HCT116 (cell line): Measurements from ENCODE around the gene CREB3. TPM values are rescaled to one million over a fixed set of nuclear protein-coding genes. Genes with fewer than 3 reads are reported as not detected.

ENCODE experiments used
- ATAC-seq: fragments of 200-7000 bp; cut with Tn5 transposase; 2 replicates; pipeline ENCODE4 v1.9.1; 2020; ENCODE audit warnings: mild to moderate bottlenecking, moderate library complexity
- BruUV-seq: library from RNA; stranded (reverse); fragments of 400-500 nt; replicated peaks from 2 replicates; lab custom pipeline; 2021; lab: Mats Ljungman, UMichigan
- CTCF ChIA-PET: fragments of 300-600 bp; sonication (Branson Sonifier 250); formaldehyde crosslinking; loops from one replicate; lab custom pipeline; 2021; ENCODE audit warnings: antibody characterized with exemption; lab: Charles Lee
- POLR2A ChIA-PET: fragments of 300-600, 350-600 bp; sonication (Branson Sonifier 250); formaldehyde crosslinking; loops from one replicate; lab custom pipeline; 2021; ENCODE audit warnings: antibody characterized with exemption; lab: Charles Lee
- RAD21 ChIA-PET, 2 experiments: fragments of 300-600 bp; sonication (Branson Sonifier 250); formaldehyde crosslinking; loops; one replicate each; lab custom pipeline; 2023; ENCODE audit warnings: low total read pairs in 2 of 2; ENCODE audit not compliant: uncharacterized antibody in 2 of 2, unreplicated experiment in 2 of 2, low non-redundant PET in 1 of 2; lab: Charles Lee
- DNase-seq: peaks from one replicate; pipeline ENCODE4 v3.0.0-alpha.2; 2010; ENCODE audit warnings: low read depth, low spot score
- H2AFZ ChIP-seq: fragments of 200-600 bp; shearing (Covaris generic), sonication (generic); 2 replicates; pipeline ENCODE4 v1.6.1; 2017; ENCODE audit warnings: low read depth, mixed run types, mixed read lengths, antibody characterized with exemption, low read length; ENCODE audit not compliant: poor library complexity, severe bottlenecking
- H3K27ac ChIP-seq: 2 replicates; pipeline ENCODE4 v1.5.1; 2012; ENCODE audit warnings: low read depth, low read length
- H3K27me3 ChIP-seq: fragments of 200-600 bp; sonication (generic); 2 replicates; pipeline ENCODE4 v1.6.1; 2016; ENCODE audit warnings: mixed run types, low read length, mixed read lengths; ENCODE audit not compliant: insufficient read depth
- H3K36me3 ChIP-seq, 2 experiments: fragments of 200-500 bp in 1 of 2; fragments of 200-600 bp in 1 of 2; sonication (Bioruptor generic) in 1 of 2; sonication (generic) in 1 of 2; 2 replicates each; pipeline versions ENCODE4 v1.5.1 to v1.6.1; 2014 to 2016; ENCODE audit warnings: low read length in 2 of 2, inconsistent platforms in 1 of 2, mixed read lengths in 1 of 2, mixed run types in 1 of 2; ENCODE audit not compliant: insufficient read depth in 2 of 2, control insufficient read depth in 1 of 2
- H3K4me1 ChIP-seq, 2 experiments: fragments of 200-600 bp in 1 of 2; sonication (generic) in 1 of 2; 2 replicates each; pipeline versions ENCODE4 v1.5.1 to v1.6.1; 2012 to 2017; ENCODE audit warnings: low read length in 2 of 2, inconsistent platforms in 1 of 2, mild to moderate bottlenecking in 1 of 2, mixed read lengths in 1 of 2, mixed run types in 1 of 2, moderate library complexity in 1 of 2; ENCODE audit not compliant: insufficient read depth in 2 of 2, control insufficient read depth in 1 of 2
- H3K4me2 ChIP-seq: fragments of 200-600 bp; sonication (generic); 2 replicates; pipeline ENCODE4 v1.6.1; 2017; ENCODE audit warnings: mixed run types, low read length, mixed read lengths
- H3K4me3 ChIP-seq, 2 experiments: fragments of 200-600 bp in 1 of 2; sonication (generic) in 1 of 2; replicated peaks in 1 of 2; 2 replicates each; pipeline ENCODE4 v1.5.1; 2011 to 2016; ENCODE audit warnings: low read length in 2 of 2, control low read depth in 1 of 2, low read depth in 1 of 2, mild to moderate bottlenecking in 1 of 2, mixed read lengths in 1 of 2, mixed run types in 1 of 2
- H3K79me2 ChIP-seq: fragments of 200-600 bp; sonication (generic); 2 replicates; pipeline ENCODE4 v1.6.1; 2017; ENCODE audit warnings: mild to moderate bottlenecking, mixed run types, low read length, moderate library complexity, mixed read lengths; ENCODE audit not compliant: insufficient read depth
- H3K9ac ChIP-seq: fragments of 200-600 bp; sonication (generic); 2 replicates; pipeline ENCODE4 v1.6.1; 2016; ENCODE audit warnings: low read length, mixed read lengths
- H3K9me2 ChIP-seq: fragments of 200-600 bp; sonication (generic), shearing (Covaris generic); 2 replicates; pipeline ENCODE4 v1.6.1; 2017; ENCODE audit warnings: mixed run types, mild to moderate bottlenecking, moderate library complexity; ENCODE audit not compliant: insufficient read depth
- H3K9me3 ChIP-seq, 2 experiments: fragments of 200-500 bp in 1 of 2; fragments of 200-600 bp in 1 of 2; sonication (Bioruptor generic) in 1 of 2; sonication (generic) in 1 of 2; 2 replicates each; pipeline ENCODE4 v1.6.1; 2014 to 2017; ENCODE audit warnings: low read length in 2 of 2, mixed read lengths in 2 of 2, inconsistent platforms in 1 of 2, low read depth in 1 of 2, mild to moderate bottlenecking in 1 of 2, mixed run types in 1 of 2, moderate library complexity in 1 of 2; ENCODE audit not compliant: control insufficient read depth in 1 of 2, insufficient read depth in 1 of 2
- H4K20me1 ChIP-seq: fragments of 200-600 bp; sonication (generic), shearing (Covaris generic); 2 replicates; pipeline ENCODE4 v1.6.1; 2017; ENCODE audit warnings: mixed run types, mild to moderate bottlenecking, moderate library complexity; ENCODE audit not compliant: insufficient read depth
- ATF3 ChIP-seq: IDR thresholded peaks from 2 replicates; pipeline ENCODE4 v1.6.1; 2012
- CBX3 ChIP-seq: IDR thresholded peaks from 2 replicates; pipeline ENCODE4 v1.6.1; 2012; ENCODE audit warnings: low read depth
- CEBPB ChIP-seq: IDR thresholded peaks from 2 replicates; pipeline ENCODE4 v1.6.1; 2012; ENCODE audit warnings: low read depth
- CTCF ChIP-seq, 3 experiments: fragments of 200-600 bp in 1 of 3; sonication (generic) in 1 of 3; IDR thresholded peaks in 2 of 3; conservative IDR thresholded peaks in 1 of 3; 2 replicates each; pipeline ENCODE4 v1.5.1; 2012 to 2017; ENCODE audit warnings: low read depth in 2 of 3, low read length in 2 of 3, antibody characterized with exemption in 1 of 3, borderline replicate concordance in 1 of 3, control low read depth in 1 of 3, mild to moderate bottlenecking in 1 of 3, mixed read lengths in 1 of 3, mixed run types in 1 of 3, moderate library complexity in 1 of 3; ENCODE audit not compliant: insufficient read depth in 1 of 3
- ELF1 ChIP-seq: IDR thresholded peaks from 2 replicates; pipeline ENCODE4 v1.6.1; 2012; ENCODE audit warnings: low read depth, borderline replicate concordance
- EZH2phosphoT487 ChIP-seq: fragments of 200-600 bp; IDR thresholded peaks from 2 replicates; pipeline ENCODE4 v1.6.1; 2018; ENCODE audit warnings: antibody characterized with exemption, borderline replicate concordance
- FOSL1 ChIP-seq: IDR thresholded peaks from 2 replicates; pipeline ENCODE4 v1.6.1; 2012; ENCODE audit warnings: low read depth
- JUND ChIP-seq: IDR thresholded peaks from 2 replicates; pipeline ENCODE4 v1.6.1; 2012
- MAX ChIP-seq: IDR thresholded peaks from 2 replicates; pipeline ENCODE4 v1.6.1; 2012
- POLR2A ChIP-seq: IDR thresholded peaks from 2 replicates; pipeline ENCODE4 v1.7.0; 2011; ENCODE audit warnings: borderline replicate concordance; ENCODE audit not compliant: insufficient read depth, insufficient read length; ENCODE audit errors: extremely low read depth
- POLR2AphosphoS5 ChIP-seq: IDR thresholded peaks from 2 replicates; pipeline ENCODE4 v1.6.1; 2011; ENCODE audit warnings: mild to moderate bottlenecking, low read depth, low read length, moderate library complexity
- RAD21 ChIP-seq: IDR thresholded peaks from 2 replicates; pipeline ENCODE4 v1.6.1; 2012; ENCODE audit warnings: low read depth, mild to moderate bottlenecking
- REST ChIP-seq: IDR thresholded peaks from 2 replicates; pipeline ENCODE4 v1.6.1; 2012; ENCODE audit warnings: low read depth
- SIN3A ChIP-seq: IDR thresholded peaks from 2 replicates; pipeline ENCODE4 v1.6.1; 2012; ENCODE audit warnings: low read depth
- SP1 ChIP-seq: IDR thresholded peaks from 2 replicates; pipeline ENCODE4 v1.6.1; 2012; ENCODE audit warnings: low read depth
- YY1 ChIP-seq: IDR thresholded peaks from 2 replicates; pipeline ENCODE4 v1.6.1; 2011; ENCODE audit warnings: low read length, low read depth, moderate library complexity, mild to moderate bottlenecking; ENCODE audit not compliant: insufficient replicate concordance; ENCODE audit errors: extremely low read depth
- ZBTB33 ChIP-seq: IDR thresholded peaks from 2 replicates; pipeline ENCODE4 v1.6.1; 2011; ENCODE audit warnings: mild to moderate bottlenecking, low read length, moderate library complexity; ENCODE audit not compliant: insufficient replicate concordance; ENCODE audit errors: extremely low read depth
- ZFX ChIP-seq: fragments of 450-650 bp; IDR thresholded peaks from 2 replicates; pipeline ENCODE4 v1.6.1; 2017
- ZNF274 ChIP-seq: fragments of 200-500 bp; sonication (Bioruptor generic); IDR thresholded peaks from 2 replicates; pipeline ENCODE4 v1.6.1; 2014; ENCODE audit warnings: mild to moderate bottlenecking, low read depth, low read length, inconsistent platforms
- intact Hi-C: fragments of 100-400 bp; cut with micrococcal nuclease; formaldehyde crosslinking; loops from 2 replicates; pipeline ENCODE4 v1.10.0; 2022
- total RNA-seq: library from RNA; stranded (reverse); gene quantifications from one replicate; pipeline ENCODE4 v1.2.1, GENCODE V29; 2021; ENCODE audit not compliant: unreplicated experiment

CREB3 gene
- total RNA-seq, 1 experiment from 2014 or later: 22.3 TPM

GRCh38 chr9:35691334-35691650 lies 41.2 kb upstream of the CREB3 start (continued):
- no peak for TF ChIP-seq REST

- Histone ChIP-seq H3K9me2 (no peaks in the 10 kb centered on the region), H3K36me3 (peaks cover 7 to 25% of the 10 kb centered on the region in 2 experiments; a peak in 3 of 4 replicates), H3K9ac (no peak overlapping the region), H3K4me1 (peaks cover 18 to 33% of the 10 kb centered on the region in 2 experiments), H3K9me3 (no peaks in the 10 kb centered on the region), H3K4me2 (peak overlapping the region; percentile 90; the same call in 1 of the 2 replicates), H4K20me1 (no peaks in the 10 kb centered on the region), H3K27ac (no peak overlapping the region), H2AFZ (no peak overlapping the region), H3K4me3 (no peak overlapping the region), H3K27me3 (no peaks in the 10 kb centered on the region), H3K79me2 (peaks cover 29% of the 10 kb centered on the region)
- DNase-seq (no peak), ATAC-seq (no peak)
- CTCF ChIA-PET: no interaction called here
- intact Hi-C loops: loop anchor here (2.0 to 5.0 kb wide), 2 partner anchors 35 kb away; no protein-coding TSS in a partner anchor
- BruUV-seq: no TSS peak
- POLR2A ChIA-PET: interaction anchor here (0.8 kb wide), 1 partner anchor 41 kb away, joined by 5 read pairs; the partner anchor contains the start of genes CREB3 and TLN1
- RAD21 ChIA-PET: interaction anchor here in 1 of 2 experiments (1.2 kb wide), 1 partner anchor 45 kb away, joined by 3 read pairs; no protein-coding TSS in a partner anchor
- no peak for TF ChIP-seq POLR2AphosphoS5
- no peak for TF ChIP-seq POLR2A
- no peak for TF ChIP-seq EZH2phosphoT487
- no peak for TF ChIP-seq ATF3
- TF ChIP-seq MAX: no peak
- no peak for TF ChIP-seq ZBTB33
- no peak for TF ChIP-seq FOSL1
- TF ChIP-seq CBX3: no peak
- TF ChIP-seq CEBPB: no peak
- TF ChIP-seq CTCF (IDR thresholded peaks at IDR 0.05 in 2 of 3, conservative IDR thresholded peaks at IDR 0.05 in 1 of 3; ENCODE audit: borderline replicate concordance in 1 of 3, insufficient read depth in 1 of 3, low read depth in 2 of 3, low read length in 2 of 3): no peak
- no peak for TF ChIP-seq SP1
- TF ChIP-seq ZNF274: no peak
- no peak for TF ChIP-seq JUND
- no peak for TF ChIP-seq YY1
- TF ChIP-seq ELF1: no peak
- TF ChIP-seq SIN3A: no peak
- TF ChIP-seq ZFX: no peak
- TF ChIP-seq RAD21: no peak
These were observed 40.6 kb upstream of the CREB3 start for GRCh38 chr9:35691757-35692301.
